GM13977 (cell line): Measurements from ENCODE around the gene WFIKKN1.

Experiments used
- DNase-seq: peaks from one replicate; pipeline ENCODE4 v3.0.0; 2012; ENCODE audit warnings: low spot score
- CTCF ChIP-seq: IDR thresholded peaks from 2 replicates; pipeline ENCODE4 v1.5.1; 2012; ENCODE audit warnings: mild to moderate bottlenecking, control low read depth; ENCODE audit not compliant: insufficient read depth; ENCODE audit errors: extremely low read depth, missing control alignments
- in situ Hi-C: fragments of 300-500 bp; cut with MboI; formaldehyde crosslinking; loops from one replicate; pipeline ENCODE4 v1.12.0; 2022; ENCODE audit warnings: low sequenced_read_pairs, low pct_unique_long_range_greater_than_20kb, mixed read lengths, inconsistent platforms; ENCODE audit not compliant: unreplicated experiment

The WFIKKN1 gene

GRCh38 chr16:590188-590814 lies 40.5 kb upstream of the WFIKKN1 start:
- in situ Hi-C loops = no loop called here
- TF ChIP-seq CTCF = peak; percentile 44
- no peak for DNase-seq

GRCh38 chr16:590815-591200 lies 40.0 kb upstream of the WFIKKN1 start:
- DNase-seq = no peak
- TF ChIP-seq CTCF = no peak
- in situ Hi-C loops = no loop called here

- DNase-seq = no peak
- no peak for TF ChIP-seq CTCF
- in situ Hi-C loops = no loop called here
These were observed 39.6 kb upstream of the WFIKKN1 start for GRCh38 chr16:591231-591630.

GRCh38 chr16:591892-592517 lies 38.8 kb upstream of the WFIKKN1 start:
- no peak for DNase-seq
- in situ Hi-C loops = no loop called here
- TF ChIP-seq CTCF = no peak

GRCh38 chr16:592518-593306 lies 38.1 kb upstream of the WFIKKN1 start:
- no peak for DNase-seq
- in situ Hi-C loops = no loop called here

GRCh38 chr16:593406-593805 lies 37.4 kb upstream of the WFIKKN1 start:
- TF ChIP-seq CTCF = no peak
- no peak for DNase-seq
- in situ Hi-C loops = no loop called here

More at GRCh38 chr16:592518-593306, 38.1 kb upstream of the WFIKKN1 start:
- TF ChIP-seq CTCF = no peak
